Karpas-422 (cell line): ENCODE results near the gene BNIP2. TPM values are rescaled to one million over a fixed set of nuclear protein-coding genes. Genes with fewer than 3 reads are reported as not detected.
A peak's percentile ranks its signal among the peaks of the same experiment; 100 is the strongest.
"Not testable (repeated sequence)": the region's sequence is repeated elsewhere in the genome, so short reads cannot be mapped to it uniquely, and the experiment has no call there.

Source experiments
- DNase-seq: peaks from one replicate; pipeline ENCODE4 v3.0.0-alpha.2; 2015
- H2AFZ ChIP-seq: fragments of 200-600 bp; sonication (generic); 2 replicates; pipeline ENCODE4 v1.6.1; 2014; ENCODE audit warnings: antibody characterized with exemption, low read length, mixed read lengths
- H3K27ac ChIP-seq: fragments of 200-600 bp; sonication (generic); 2 replicates; pipeline ENCODE4 v1.5.1; 2014; ENCODE audit warnings: mild to moderate bottlenecking, low read length, moderate library complexity
- H3K27me3 ChIP-seq: fragments of 200-600 bp; sonication (generic); 2 replicates; pipeline ENCODE4 v1.6.1; 2014; ENCODE audit warnings: low read length, mixed read lengths
- H3K36me3 ChIP-seq: fragments of 200-600 bp; sonication (generic); 2 replicates; pipeline ENCODE4 v1.6.1; 2014; ENCODE audit warnings: low read length, mixed read lengths; ENCODE audit not compliant: insufficient read depth
- H3K4me1 ChIP-seq: fragments of 200-600 bp; sonication (generic); 2 replicates; pipeline ENCODE4 v1.6.1; 2014; ENCODE audit warnings: mild to moderate bottlenecking, low read length, mixed read lengths
- H3K4me2 ChIP-seq: fragments of 200-600 bp; sonication (generic); 2 replicates; pipeline ENCODE4 v1.6.1; 2014; ENCODE audit warnings: low read length, low read depth, mild to moderate bottlenecking; ENCODE audit not compliant: poor library complexity, severe bottlenecking
- H3K4me3 ChIP-seq: fragments of 200-600 bp; sonication (generic); 2 replicates; pipeline ENCODE4 v1.5.1; 2014; ENCODE audit warnings: mild to moderate bottlenecking, antibody characterized with exemption, low read length, mixed read lengths
- H3K79me2 ChIP-seq: fragments of 200-600 bp; sonication (generic); 2 replicates; pipeline ENCODE4 v1.6.1; 2014; ENCODE audit warnings: mild to moderate bottlenecking, low read length, mixed read lengths
- H3K9ac ChIP-seq: fragments of 200-600 bp; sonication (generic); 2 replicates; pipeline ENCODE4 v1.6.0; 2014; ENCODE audit warnings: low read length
- H3K9me2 ChIP-seq: fragments of 200-600 bp; sonication (generic), shearing (Covaris generic); replicated peaks from 2 replicates; pipeline ENCODE4 v1.6.0; 2014; ENCODE audit warnings: mild to moderate bottlenecking, low read length, moderate library complexity; ENCODE audit not compliant: insufficient read depth
- H3K9me3 ChIP-seq: fragments of 300-700, 200-600 bp; sonication (generic); 2 replicates; pipeline ENCODE4 v1.6.1; 2014; ENCODE audit warnings: low read length, mixed read lengths
- H4K20me1 ChIP-seq: fragments of 200-600 bp; sonication (generic); 2 replicates; pipeline ENCODE4 v1.6.1; 2014; ENCODE audit warnings: mild to moderate bottlenecking, antibody characterized with exemption, low read length, low read depth; ENCODE audit not compliant: insufficient read depth
- total RNA-seq: library from RNA; depleted of rRNA; stranded (reverse); fragments of >200 nt; shearing (Covaris generic); gene quantifications from 2 replicates; pipeline ENCODE4 v1.2.3, GENCODE V29; 2014; ENCODE audit warnings: low replicate concordance

Gene BNIP2
- total RNA-seq, 1 experiment from 2014 or later: 93.4 TPM

- Histone ChIP-seq H3K4me2 (no peak overlapping the region), H3K27me3 (no peaks in the 10 kb centered on the region), H3K79me2 (peaks cover 29% of the 10 kb centered on the region), H3K27ac (no peak overlapping the region), H3K4me1 (peaks cover 22% of the 10 kb centered on the region), H3K36me3 (peaks cover 23% of the 10 kb centered on the region; the same call in 1 of the 2 replicates), H3K9ac (no peak overlapping the region), H2AFZ (no peak overlapping the region), H3K9me3 (no peaks in the 10 kb centered on the region), H4K20me1 (no peaks in the 10 kb centered on the region), H3K4me3 (no peak overlapping the region), H3K9me2 (no peaks in the 10 kb centered on the region)
- no peak for DNase-seq
These were observed 29.8 kb downstream of the BNIP2 start for GRCh38 chr15:59659366-59659765.

- no peaks in the 10 kb centered on the region for H3K27me3 ChIP-seq
- 0 out of 2 replicates have a peak, but pooled peaks cover 4% of the 10 kb centered on the region for H4K20me1 ChIP-seq
- H3K4me1 ChIP-seq: peaks cover 22% of the 10 kb centered on the region
- no peak for DNase-seq
- no peak overlapping the region for H2AFZ ChIP-seq
- no peak overlapping the region for H3K27ac ChIP-seq
- H3K4me3 ChIP-seq: peak overlapping the region; percentile 84; the same call in 1 of the 2 replicates
- no peak overlapping the region; the same call in 1 of the 2 replicates for H3K9ac ChIP-seq
- H3K9me3 ChIP-seq: no peaks in the 10 kb centered on the region
- H3K79me2 ChIP-seq: peaks cover 46% of the 10 kb centered on the region
- peaks cover 32% of the 10 kb centered on the region for H3K36me3 ChIP-seq
- peak overlapping the region; percentile 79 for H3K4me2 ChIP-seq
- H3K9me2 ChIP-seq: no peaks in the 10 kb centered on the region
These were observed 31.4 kb downstream of the BNIP2 start for GRCh38 chr15:59657635-59658125.

- Histone ChIP-seq H3K4me1 (peaks cover 22% of the 10 kb centered on the region), H3K4me2 (peak within 1 kb of the TSS; percentile 79), H3K79me2 (peaks cover 52% of the 10 kb centered on the region), H4K20me1 (0 out of 2 replicates have a peak, but pooled peaks cover 7% of the 10 kb centered on the region), H3K9me2 (no peaks in the 10 kb centered on the region), H3K36me3 (peaks cover 31% of the 10 kb centered on the region), H3K4me3 (peak within 1 kb of the TSS; percentile 84), H3K27ac (peak within 1 kb of the TSS; percentile 47), H3K9ac (peak within 1 kb of the TSS; percentile 87), H3K27me3 (no peaks in the 10 kb centered on the region), H2AFZ (no peak within 1 kb of the TSS), H3K9me3 (no peaks in the 10 kb centered on the region)
- DNase-seq: peak; percentile 98
These were observed 32.1 kb downstream of the BNIP2 start, which contains the start of gene GTF2A2 for GRCh38 chr15:59656897-59657634. TSS of gene GTF2A2 (minus strand) at chr15:59657515. CDS start at chr15:59652277, 5,238 bp downstream.

GRCh38 chr15:59654046-59654445 is 35.1 kb downstream of the BNIP2 start:
- Histone ChIP-seq H4K20me1 (0 out of 2 replicates have a peak, but pooled peaks cover 11% of the 10 kb centered on the region), H2AFZ (no peak overlapping the region), H3K79me2 (peaks cover 76% of the 10 kb centered on the region), H3K27ac (no peak overlapping the region), H3K9me2 (no peaks in the 10 kb centered on the region), H3K36me3 (peaks cover 47% of the 10 kb centered on the region), H3K9me3 (no peaks in the 10 kb centered on the region), H3K4me3 (no peak overlapping the region), H3K9ac (no peak overlapping the region), H3K27me3 (no peaks in the 10 kb centered on the region), H3K4me2 (no peak overlapping the region), H3K4me1 (peaks cover 22% of the 10 kb centered on the region)
- no peak for DNase-seq

GRCh38 chr15:59649603-59650002 is 39.5 kb downstream of the BNIP2 start:
- Histone ChIP-seq H3K4me3 (no peak overlapping the region), H3K27me3 (no peaks in the 10 kb centered on the region), H2AFZ (no peak overlapping the region), H3K27ac (no peak overlapping the region), H3K9me2 (no peaks in the 10 kb centered on the region), H3K4me2 (no peak overlapping the region), H3K36me3 (peaks cover 66% of the 10 kb centered on the region), H3K4me1 (peaks cover under 1% of the 10 kb centered on the region; the same call in 1 of the 2 replicates), H4K20me1 (peaks cover 20% of the 10 kb centered on the region; the same call in 1 of the 2 replicates), H3K9me3 (no peaks in the 10 kb centered on the region), H3K9ac (no peak overlapping the region), H3K79me2 (peaks cover 67% of the 10 kb centered on the region)
- no peak for DNase-seq

GRCh38 chr15:59647085-59647484 is 42.0 kb downstream of the BNIP2 start:
- H3K4me3 ChIP-seq: no peak overlapping the region
- H3K27me3 ChIP-seq: no peaks in the 10 kb centered on the region
- H3K4me1 ChIP-seq: no peaks in the 10 kb centered on the region
- peaks cover 47% of the 10 kb centered on the region for H3K79me2 ChIP-seq
- H3K9me2 ChIP-seq: no peaks in the 10 kb centered on the region
- no peak overlapping the region for H3K27ac ChIP-seq
- DNase-seq: no peak
- H3K36me3 ChIP-seq: peaks cover 56% of the 10 kb centered on the region
- no peak overlapping the region for H2AFZ ChIP-seq
- H3K9ac ChIP-seq: no peak overlapping the region
- H3K4me2 ChIP-seq: no peak overlapping the region
- H4K20me1 ChIP-seq: peaks cover 17% of the 10 kb centered on the region; the same call in 1 of the 2 replicates
- no peaks in the 10 kb centered on the region for H3K9me3 ChIP-seq

- H3K4me1 ChIP-seq: no peaks in the 10 kb centered on the region
- no peak overlapping the region for H3K4me3 ChIP-seq
- H3K27me3 ChIP-seq: no peaks in the 10 kb centered on the region
- no peak for DNase-seq
- peaks cover 55% of the 10 kb centered on the region for H3K36me3 ChIP-seq
- peaks cover 39% of the 10 kb centered on the region for H3K79me2 ChIP-seq
- H3K27ac ChIP-seq: no peak overlapping the region
- H4K20me1 ChIP-seq: peaks cover 20% of the 10 kb centered on the region; the same call in 1 of the 2 replicates
- H3K9me3 ChIP-seq: no peaks in the 10 kb centered on the region
- no peak overlapping the region for H3K4me2 ChIP-seq
- H2AFZ ChIP-seq: no peak overlapping the region
- H3K9ac ChIP-seq: no peak overlapping the region
- no peaks in the 10 kb centered on the region for H3K9me2 ChIP-seq
These were observed 42.8 kb downstream of the BNIP2 start for GRCh38 chr15:59646277-59646676.

GRCh38 chr15:59645812-59646211 is 43.3 kb downstream of the BNIP2 start:
- peaks cover 59% of the 10 kb centered on the region for H3K36me3 ChIP-seq
- H4K20me1 ChIP-seq: peaks cover 20% of the 10 kb centered on the region; the same call in 1 of the 2 replicates

More at GRCh38 chr15:59645812-59646211, 43.3 kb downstream of the BNIP2 start:
- H3K9me2 ChIP-seq, H3K9me3 ChIP-seq, H3K4me3 ChIP-seq, H3K4me2 ChIP-seq, DNase-seq, H2AFZ ChIP-seq, H3K27ac ChIP-seq, H3K9ac ChIP-seq, H3K27me3 ChIP-seq, H3K4me1 ChIP-seq: not testable (repeated sequence)
- H3K79me2 ChIP-seq: peaks cover 38% of the 10 kb centered on the region
